Inflammatory macrophage treated with lipopolysaccharide for 4 hours (primary cell): ENCODE measurements around the gene DEFB118.
"Not testable (repeated sequence)": the region's sequence is repeated elsewhere in the genome, so short reads cannot be mapped to it uniquely, and the experiment has no call there.

ENCODE experiments used
- DNase-seq: peaks from one replicate; pipeline ENCODE4 v3.0.0-alpha.2; 2020

Gene DEFB118, protein sequence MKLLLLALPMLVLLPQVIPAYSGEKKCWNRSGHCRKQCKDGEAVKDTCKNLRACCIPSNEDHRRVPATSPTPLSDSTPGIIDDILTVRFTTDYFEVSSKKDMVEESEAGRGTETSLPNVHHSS

GRCh38 chr20:31368301-31368700 is at the start of gene DEFB118:
Gene DEFB118, plus strand, starts transcription at chr20:31368601. Its CDS starts 50 bp downstream, at chr20:31368651.
- DNase-seq = no peak

GRCh38 chr20:31322504-31322903 is 45.9 kb upstream of the DEFB118 start:
- no peak for DNase-seq

GRCh38 chr20:31330893-31331292 is 37.5 kb upstream of the DEFB118 start:
- no peak for DNase-seq

GRCh38 chr20:31341470-31341869 is 26.9 kb upstream of the DEFB118 start:
- no peak for DNase-seq

DNA sequence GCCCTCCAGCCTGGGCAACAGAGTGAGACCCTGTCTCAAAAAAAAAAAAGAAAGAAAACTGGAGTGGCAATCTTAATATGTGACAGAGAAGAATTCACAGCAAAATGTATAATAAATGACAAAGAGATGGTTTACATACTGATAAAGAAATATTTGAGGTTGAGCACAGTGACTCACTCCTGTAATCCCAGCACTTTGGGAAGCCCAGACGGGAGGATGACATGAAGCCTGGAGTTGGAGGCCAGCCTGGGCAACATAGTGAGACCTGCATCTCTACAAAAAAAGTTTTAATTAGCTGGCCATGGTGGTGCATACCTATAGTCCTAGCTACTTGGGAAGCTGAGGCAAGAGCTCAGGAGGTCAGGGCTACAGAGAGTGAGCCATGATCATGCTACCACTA is 12.4 kb upstream of the DEFB118 start:
- no peak for DNase-seq

DNA sequence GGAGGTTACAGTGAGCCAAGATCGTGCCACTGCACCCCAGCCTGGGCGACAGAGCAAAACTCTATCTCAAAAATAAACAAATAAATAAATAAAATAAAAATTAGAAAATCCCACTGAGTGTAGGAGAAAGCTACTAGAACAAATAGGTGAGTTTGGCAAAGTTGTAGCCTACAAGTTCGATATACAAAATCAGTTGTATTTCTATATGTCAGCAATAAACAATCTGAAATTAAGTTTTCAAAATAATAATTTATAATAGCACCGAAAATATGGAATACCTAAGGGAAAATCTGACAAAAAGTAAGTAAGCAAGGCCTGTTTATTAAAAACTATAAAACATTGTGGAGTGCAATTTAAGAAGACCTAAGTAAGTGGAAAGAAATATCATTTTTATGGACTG is 5.1 kb upstream of the DEFB118 start:
- no peak for DNase-seq

- DNase-seq = not testable (repeated sequence)
Observed at GRCh38 chr20:31364272-31364671, 4.1 kb upstream of the DEFB118 start.

DNA sequence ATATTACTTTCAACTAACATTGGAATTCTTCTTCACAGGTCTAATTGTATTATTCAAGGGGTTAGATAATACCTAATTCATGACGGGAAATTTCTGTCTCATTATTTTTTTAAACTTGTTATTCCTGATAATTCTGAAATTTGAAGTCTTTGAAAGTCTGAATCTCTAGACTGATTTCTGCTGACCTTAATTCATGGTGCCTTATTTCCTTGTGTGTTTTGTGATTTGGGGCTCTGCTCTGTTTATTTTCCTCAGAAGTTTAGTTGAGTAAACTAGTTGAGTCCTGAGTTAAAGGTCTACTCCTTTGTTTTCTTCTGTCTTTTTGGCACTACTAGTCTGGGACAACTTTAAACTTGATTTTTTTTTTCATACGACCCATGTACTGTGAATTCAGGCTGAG is 5.9 kb downstream of the DEFB118 start:
- DNase-seq = no peak

DNA sequence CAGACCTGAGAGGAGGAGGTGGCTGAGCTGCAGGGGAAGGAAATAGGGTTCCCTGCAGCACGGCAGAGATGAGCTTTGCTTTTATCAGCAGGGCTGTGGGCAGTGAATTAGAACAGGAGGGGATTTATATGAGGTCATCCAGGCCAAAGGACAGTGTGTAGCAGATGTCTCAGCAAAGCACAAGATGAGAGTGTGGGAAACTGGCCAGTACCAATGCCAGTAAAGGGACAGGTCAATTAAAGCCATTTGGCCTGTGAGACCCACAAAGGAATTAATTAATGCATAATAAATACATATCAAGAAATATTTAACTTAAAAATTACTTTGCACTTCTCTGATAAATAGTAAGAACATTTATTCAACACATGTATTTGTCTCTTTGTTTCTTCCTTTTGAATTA is 22.1 kb downstream of the DEFB118 start, which contains the start of gene DEFB119:
Gene DEFB119, minus strand, starts transcription at position 101 of the 400 bp plus-strand sequence. CDS start 107 bp downstream, outside the sequence.
- DNase-seq = no peak

DNA sequence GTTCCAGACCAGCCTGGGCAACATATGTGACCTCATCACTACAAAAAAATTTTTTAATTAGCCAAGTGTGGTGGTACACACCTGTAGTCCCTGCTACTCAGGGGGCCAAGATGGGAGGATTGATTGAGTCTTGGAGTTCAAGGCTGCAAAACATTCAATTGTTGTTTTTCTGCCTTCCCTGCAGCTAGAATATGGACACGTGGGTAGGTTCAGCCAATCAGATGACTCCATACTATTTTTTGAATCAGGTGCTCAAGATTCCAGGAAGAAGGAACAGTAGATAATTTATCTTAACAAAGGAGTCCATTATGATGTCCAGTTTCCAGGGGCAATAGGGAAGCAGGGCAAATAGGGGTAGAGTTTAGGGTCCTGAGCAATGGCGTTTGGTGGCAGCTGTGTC is 24.4 kb downstream of the DEFB118 start:
- no peak for DNase-seq

- no peak for DNase-seq
Observed at GRCh38 chr20:31394900-31395299, 26.5 kb downstream of the DEFB118 start.

GRCh38 chr20:31403886-31404285 is 35.5 kb downstream of the DEFB118 start:
- DNase-seq = no peak

DNA sequence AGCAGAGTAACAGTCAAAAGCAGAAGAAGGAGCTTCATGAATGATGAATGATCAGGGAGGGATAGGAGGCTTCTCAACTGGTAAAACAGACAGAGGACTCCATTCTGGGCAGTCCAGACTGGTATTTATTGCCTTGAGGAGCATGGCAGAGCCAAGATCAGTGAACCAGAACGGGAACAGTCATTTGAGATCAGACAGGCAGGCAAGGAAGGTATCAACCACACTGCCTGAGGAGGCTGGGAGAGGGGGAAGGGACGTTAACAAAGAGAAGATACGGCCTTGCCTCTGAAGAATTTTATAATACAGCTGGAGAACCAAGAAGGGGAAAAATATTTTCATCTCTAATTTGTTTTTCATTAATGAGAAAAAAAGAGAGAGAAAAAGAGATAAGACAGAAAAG is 37.7 kb downstream of the DEFB118 start, which contains the start of gene DEFB121:
Gene DEFB121, minus strand, starts transcription at position 101 of the 400 bp plus-strand sequence. Its CDS starts 63 bp downstream, at position 38.
- no peak for DNase-seq

- DNase-seq = no peak
Observed at GRCh38 chr20:31410011-31410410, 41.6 kb downstream of the DEFB118 start.

DNA sequence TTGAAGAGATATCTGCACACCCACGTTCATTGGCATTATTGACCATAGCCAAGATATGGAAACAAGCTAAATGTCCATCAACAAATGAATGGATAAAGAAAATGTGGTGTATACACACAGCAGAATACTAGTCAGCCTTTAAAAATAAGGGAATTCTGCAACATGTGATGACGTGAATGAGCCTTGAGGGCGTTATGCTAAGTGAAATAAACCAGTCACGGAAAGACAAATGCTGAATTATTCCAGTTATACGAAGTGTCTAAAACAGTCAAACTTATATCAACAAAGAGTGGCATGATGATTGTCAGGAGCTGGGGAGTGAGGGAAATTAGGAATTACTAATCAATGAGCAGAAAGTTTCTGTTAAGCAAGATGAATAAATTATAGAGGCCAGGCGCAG is 46.0 kb downstream of the DEFB118 start:
- no peak for DNase-seq

DNA sequence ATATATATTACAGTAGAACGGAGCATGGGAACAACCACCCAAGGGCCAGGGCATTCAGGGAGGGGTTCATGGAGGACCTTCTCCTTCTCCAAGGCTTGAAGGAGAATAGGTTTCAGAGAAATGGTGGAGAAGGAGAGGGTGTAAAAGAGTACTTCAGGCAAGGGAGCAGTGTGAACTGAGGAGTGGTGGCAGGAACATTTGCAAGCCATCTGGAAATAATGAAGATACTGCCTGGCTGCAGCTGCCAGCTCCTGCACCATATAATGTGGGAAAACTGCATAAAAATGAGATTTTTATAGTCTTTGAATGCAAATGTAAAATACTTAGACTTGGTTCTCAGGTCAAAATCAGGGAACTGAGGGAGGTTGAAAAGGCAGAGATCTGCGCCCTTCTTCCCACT is 47.3 kb downstream of the DEFB118 start:
- DNase-seq = no peak

- no peak for DNase-seq
Observed at GRCh38 chr20:31418307-31418706, 49.9 kb downstream of the DEFB118 start.
